Mucosa of rectum (tissue), 2 donors: ENCODE results near the gene PCCA.

ENCODE experiments used
- H3K27ac ChIP-seq, 2 donors: one replicate each; pipeline ENCODE4 v1.7.0; 2013; ENCODE audit warnings: inconsistent platforms in 2 of 2, low read depth in 2 of 2, low read length in 2 of 2
- H3K27me3 ChIP-seq, 2 donors: one replicate each; pipeline ENCODE4 v1.7.0; 2013; ENCODE audit warnings: low read length in 2 of 2; ENCODE audit not compliant: control insufficient read depth in 2 of 2, insufficient read depth in 2 of 2
- H3K36me3 ChIP-seq, 2 donors: one replicate each; pipeline ENCODE4 v1.7.0; 2013; ENCODE audit warnings: low read length in 2 of 2; ENCODE audit not compliant: control insufficient read depth in 2 of 2, insufficient read depth in 2 of 2
- H3K4me1 ChIP-seq, 2 donors: one replicate each; pipeline ENCODE4 v1.7.0; 2013; ENCODE audit warnings: low read length in 2 of 2, mild to moderate bottlenecking in 1 of 2; ENCODE audit not compliant: control insufficient read depth in 2 of 2, insufficient read depth in 2 of 2
- H3K4me3 ChIP-seq, 2 donors: one replicate each; pipeline ENCODE4 v1.7.0; 2013; ENCODE audit warnings: low read length in 2 of 2
- H3K9ac ChIP-seq, 2 donors: one replicate each; pipeline ENCODE4 v1.7.0; 2013; ENCODE audit warnings: low read length in 2 of 2, low read depth in 1 of 2, mild to moderate bottlenecking in 1 of 2
- H3K9me3 ChIP-seq, 2 donors: one replicate each; pipeline ENCODE4 v1.7.0; 2013; ENCODE audit warnings: low read length in 2 of 2; ENCODE audit not compliant: control insufficient read depth in 2 of 2
- donor health status: healthy.
- donor health status: Normal muscosa, but diverticular disease.

Gene PCCA

DNA sequence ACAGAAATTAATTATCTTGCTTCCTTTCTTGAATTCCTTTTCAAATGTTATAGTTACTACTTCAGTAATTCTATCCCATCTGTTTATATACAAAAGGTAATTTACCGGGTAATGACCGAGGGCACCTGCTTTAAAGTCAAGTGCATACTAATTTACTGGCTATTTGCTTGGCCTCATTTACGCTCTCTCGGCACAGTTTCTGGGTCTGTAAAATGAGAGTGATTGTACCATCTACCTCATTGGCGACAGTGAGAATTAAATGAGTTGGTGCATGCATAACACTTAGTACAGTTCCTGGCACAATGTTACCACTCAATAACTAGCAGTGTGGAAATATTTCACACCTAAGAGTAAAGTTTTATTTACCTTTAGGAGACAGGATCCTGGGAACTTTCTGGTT lies 388.1 kb downstream of the PCCA start:
- H3K36me3 ChIP-seq: peaks cover 0 to 6% of the 10 kb centered on the region in 2 donors
- no peak overlapping the region for H3K9ac ChIP-seq
- no peaks in the 10 kb centered on the region for H3K27me3 ChIP-seq
- H3K4me1 ChIP-seq: peaks cover 0 to 3% of the 10 kb centered on the region in 2 donors
- H3K27ac ChIP-seq: no peak overlapping the region
- no peaks in the 10 kb centered on the region for H3K9me3 ChIP-seq
- no peak overlapping the region for H3K4me3 ChIP-seq

DNA sequence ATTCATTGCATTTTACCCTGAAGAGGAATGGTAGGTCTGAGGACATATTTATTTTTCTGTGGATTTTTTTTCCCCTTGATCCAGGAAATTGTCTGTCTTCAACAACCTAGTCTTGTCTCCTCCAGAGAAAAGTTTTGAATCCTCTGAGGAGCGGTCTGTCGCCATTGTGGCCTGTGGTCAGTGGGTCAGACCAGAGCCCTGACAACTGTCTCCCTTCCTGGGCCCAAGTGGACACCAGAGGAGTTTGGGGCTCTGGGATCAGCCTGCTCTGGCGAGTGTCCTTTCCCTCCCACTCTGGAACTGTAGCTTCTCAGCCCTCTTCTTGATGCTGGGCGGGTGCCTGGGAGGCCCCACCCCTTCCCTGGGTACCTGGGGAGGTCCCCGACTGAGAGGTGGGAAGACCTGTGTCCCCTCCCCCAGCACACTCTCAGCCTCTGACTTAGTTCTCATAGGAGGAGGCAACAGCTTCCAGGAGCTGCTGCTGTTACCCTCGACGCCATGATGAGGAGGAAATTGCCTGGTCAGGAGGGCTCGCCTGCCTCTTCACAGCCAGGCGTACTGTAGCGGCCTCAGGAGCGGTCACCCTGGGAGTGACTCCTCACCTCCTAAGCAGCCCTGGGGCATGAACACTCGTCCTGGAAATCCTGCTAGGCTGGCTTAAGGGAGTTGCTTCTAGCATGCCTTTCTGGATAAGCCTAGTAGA lies 389.4 kb downstream of the PCCA start:
- Histone ChIP-seq H3K9ac (no peak overlapping the region), H3K4me1 (peaks cover 0 to 3% of the 10 kb centered on the region in 2 donors), H3K27me3 (no peaks in the 10 kb centered on the region), H3K9me3 (no peaks in the 10 kb centered on the region), H3K27ac (no peak overlapping the region), H3K4me3 (no peak overlapping the region), H3K36me3 (peaks cover 0 to 6% of the 10 kb centered on the region in 2 donors)

DNA sequence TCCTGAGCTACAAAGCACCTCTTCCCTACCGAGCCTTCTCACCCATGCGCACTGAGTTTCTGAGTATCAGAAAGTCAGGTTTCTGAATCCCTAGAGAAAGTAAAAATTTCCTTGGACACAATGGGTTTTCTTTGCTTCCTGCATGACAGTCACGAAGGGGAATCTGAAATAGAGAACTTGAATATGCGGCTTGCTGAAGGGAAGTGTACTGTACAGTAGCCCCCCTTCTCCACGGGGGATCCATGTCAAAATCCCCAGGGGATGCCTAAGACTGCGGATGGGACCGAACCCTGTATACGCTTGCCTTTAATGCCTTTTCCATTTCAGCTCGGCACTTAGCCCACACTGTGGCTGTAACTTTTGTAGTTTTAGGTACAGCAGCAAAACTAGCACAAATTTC lies 391.8 kb downstream of the PCCA start:
- peaks cover 0 to 6% of the 10 kb centered on the region in 2 donors for H3K36me3 ChIP-seq
- H3K27ac ChIP-seq: no peak overlapping the region
- no peaks in the 10 kb centered on the region for H3K27me3 ChIP-seq
- H3K4me1 ChIP-seq: peaks cover 0 to 7% of the 10 kb centered on the region in 2 donors
- H3K9ac ChIP-seq: no peak overlapping the region
- no peak overlapping the region for H3K4me3 ChIP-seq
- H3K9me3 ChIP-seq: no peaks in the 10 kb centered on the region

DNA sequence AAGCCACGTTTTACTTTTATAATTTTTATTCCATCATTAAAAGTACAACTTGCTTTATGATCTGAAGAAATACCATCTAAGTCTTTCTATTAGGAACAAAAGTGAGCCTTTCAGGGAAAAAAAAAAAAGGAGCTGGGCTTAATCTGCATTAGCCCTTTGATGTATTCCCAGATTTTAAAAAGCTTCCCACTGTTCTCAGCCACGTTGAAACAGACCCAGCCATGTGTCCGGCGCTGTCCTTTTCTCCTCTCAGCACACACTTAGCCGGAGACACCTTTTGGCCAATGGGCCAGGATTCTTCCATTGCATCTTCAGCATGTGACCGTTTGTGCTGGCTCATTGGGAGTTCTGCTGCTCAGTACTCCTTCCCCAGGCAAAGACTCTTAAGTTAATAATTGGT lies 394.2 kb downstream of the PCCA start:
- H3K27ac ChIP-seq: no peak overlapping the region
- no peak overlapping the region for H3K4me3 ChIP-seq
- H3K4me1 ChIP-seq: peaks cover 0 to 4% of the 10 kb centered on the region in 2 donors
- no peaks in the 10 kb centered on the region for H3K9me3 ChIP-seq
- no peak overlapping the region for H3K9ac ChIP-seq
- peaks cover 0 to 4% of the 10 kb centered on the region in 2 donors for H3K36me3 ChIP-seq
- H3K27me3 ChIP-seq: no peaks in the 10 kb centered on the region

DNA sequence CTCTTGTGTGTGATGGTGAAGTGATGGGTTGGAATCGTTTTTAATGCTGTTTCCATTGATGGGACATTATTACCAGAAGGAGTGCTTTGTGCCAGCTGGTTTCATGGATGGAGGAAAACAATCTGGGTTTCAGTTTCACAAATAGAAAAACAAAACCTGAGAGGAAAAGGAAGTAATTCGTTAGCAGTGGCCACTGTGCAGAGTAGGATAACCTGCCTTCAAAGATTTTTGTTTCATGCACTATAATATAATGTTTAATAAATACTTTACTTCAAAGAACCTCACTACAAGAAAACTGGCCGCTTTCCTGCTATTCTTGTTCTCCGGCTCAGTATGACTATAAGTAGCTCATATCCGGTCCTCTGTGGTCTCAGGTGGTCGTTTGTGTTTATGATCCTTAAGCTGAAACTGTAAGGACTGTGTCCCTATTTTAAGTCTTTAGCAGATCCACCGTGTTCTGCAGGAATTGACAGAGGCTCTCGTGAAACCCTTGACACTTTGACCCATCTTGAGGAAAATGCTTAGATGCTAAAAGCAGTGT lies 395.0 kb downstream of the PCCA start:
- Histone ChIP-seq H3K27me3 (no peaks in the 10 kb centered on the region), H3K36me3 (no peaks in the 10 kb centered on the region), H3K27ac (peak overlapping the region in 1 of 2 donors; percentile 16), H3K4me3 (no peak overlapping the region), H3K4me1 (peaks cover 0 to 4% of the 10 kb centered on the region in 2 donors), H3K9me3 (no peaks in the 10 kb centered on the region), H3K9ac (no peak overlapping the region)

DNA sequence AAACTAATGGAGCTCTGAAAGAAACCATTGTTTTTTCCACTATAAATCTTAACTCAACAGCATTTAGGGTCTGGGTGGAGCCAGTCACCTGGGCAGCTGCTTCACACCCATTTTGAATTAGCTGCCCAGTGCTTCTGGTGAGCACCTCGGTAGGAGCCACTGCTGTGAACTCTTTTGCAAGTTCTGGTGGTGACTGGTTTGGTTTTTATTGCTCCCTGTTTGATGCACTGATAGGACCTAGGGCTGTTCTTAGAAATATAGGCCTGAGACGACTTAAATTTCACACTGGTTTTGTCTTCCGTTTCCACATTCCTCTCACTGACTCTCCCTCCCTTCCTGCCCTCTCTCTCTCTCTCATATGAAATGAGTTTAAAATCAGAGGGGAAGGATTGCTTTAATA lies 395.8 kb downstream of the PCCA start:
- H3K4me3 ChIP-seq: no peak overlapping the region
- H3K9ac ChIP-seq: no peak overlapping the region
- H3K9me3 ChIP-seq: no peaks in the 10 kb centered on the region
- peak overlapping the region in 1 of 2 donors; percentile 16 for H3K27ac ChIP-seq
- no peaks in the 10 kb centered on the region for H3K27me3 ChIP-seq
- peaks cover 0 to 4% of the 10 kb centered on the region in 2 donors for H3K4me1 ChIP-seq
- H3K36me3 ChIP-seq: no peaks in the 10 kb centered on the region

DNA sequence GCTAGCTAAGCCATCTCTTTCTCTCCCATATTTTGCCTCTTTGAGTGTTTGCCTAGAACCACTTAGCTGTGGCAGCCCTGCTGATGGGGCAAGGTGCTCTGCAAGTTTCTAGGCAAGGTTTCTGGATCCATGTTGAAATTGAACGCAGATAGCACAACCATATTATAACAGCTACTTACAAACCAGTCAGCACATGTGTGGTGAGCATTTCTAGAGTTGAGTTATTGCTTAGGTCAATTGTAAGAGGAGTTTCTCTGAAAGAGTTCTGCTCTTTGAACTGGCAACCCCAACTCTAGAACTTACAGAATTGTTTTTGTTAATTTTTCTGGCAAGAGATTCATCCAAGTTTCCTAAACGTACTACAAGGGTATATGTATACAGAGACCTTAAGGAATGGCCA lies 396.4 kb downstream of the PCCA start:
- Histone ChIP-seq H3K27me3 (no peaks in the 10 kb centered on the region), H3K4me1 (peaks cover 0 to 4% of the 10 kb centered on the region in 2 donors), H3K36me3 (no peaks in the 10 kb centered on the region), H3K9ac (no peak overlapping the region), H3K27ac (no peak overlapping the region), H3K4me3 (no peak overlapping the region), H3K9me3 (no peaks in the 10 kb centered on the region)

DNA sequence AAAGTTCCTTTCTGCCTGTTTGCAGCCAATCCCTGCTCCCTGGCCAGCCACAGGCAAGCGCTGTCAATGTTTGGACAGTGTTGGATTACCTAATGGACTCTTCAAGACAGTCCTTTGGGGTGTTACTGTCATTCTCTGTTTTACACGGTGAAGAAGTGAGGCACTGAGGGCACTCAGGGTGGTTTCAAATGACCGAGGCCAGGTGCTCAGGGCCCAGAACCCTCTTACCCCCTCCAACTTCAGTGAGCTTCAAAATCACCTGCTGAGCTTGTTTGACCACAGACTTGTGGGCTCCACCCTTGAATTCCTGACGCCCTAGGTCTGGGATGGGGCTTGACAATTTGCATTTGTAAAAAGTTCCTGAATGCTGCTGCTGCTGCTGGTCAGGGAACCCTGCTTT lies 401.8 kb downstream of the PCCA start:
- Histone ChIP-seq H3K36me3 (no peaks in the 10 kb centered on the region), H3K27ac (no peak overlapping the region), H3K9ac (no peak overlapping the region), H3K4me1 (peaks cover 0 to 5% of the 10 kb centered on the region in 2 donors), H3K27me3 (no peaks in the 10 kb centered on the region), H3K9me3 (no peaks in the 10 kb centered on the region), H3K4me3 (no peak overlapping the region)

DNA sequence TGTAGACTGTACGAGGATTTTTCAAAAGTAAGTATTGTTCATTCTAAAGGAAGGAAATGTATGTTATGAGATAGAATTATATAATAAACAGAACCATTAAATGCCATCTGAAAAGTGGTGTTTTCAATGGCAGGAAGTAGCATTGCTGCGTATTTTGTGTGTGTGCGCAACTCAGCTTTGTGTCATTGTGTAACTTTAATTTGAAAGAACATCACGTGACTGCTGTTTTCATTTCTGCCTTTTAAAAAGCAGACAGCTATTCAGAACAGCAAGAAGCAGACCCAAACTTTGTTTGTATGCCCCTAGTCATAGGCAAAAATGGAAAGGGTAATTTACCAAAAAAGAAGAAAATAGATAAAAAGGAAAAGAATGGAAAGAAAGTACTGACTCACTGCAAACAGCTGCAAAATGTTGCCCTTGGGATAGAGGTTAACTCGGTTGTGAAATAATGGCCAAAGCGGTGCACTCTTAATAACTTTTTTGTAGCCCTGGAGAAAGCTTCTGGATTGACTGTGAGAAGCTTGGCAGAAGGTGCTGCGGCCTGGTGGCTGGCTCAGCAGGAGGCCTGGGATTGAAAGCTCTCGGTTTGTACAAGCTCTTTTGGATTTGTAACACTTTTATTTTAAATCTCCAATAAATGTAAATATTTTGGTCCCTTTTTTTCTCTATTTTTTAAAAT lies 402.4 kb downstream of the PCCA start:
- Histone ChIP-seq H3K4me1 (peaks cover 0 to 5% of the 10 kb centered on the region in 2 donors), H3K27ac (no peak overlapping the region), H3K4me3 (no peak overlapping the region), H3K9ac (no peak overlapping the region), H3K27me3 (no peaks in the 10 kb centered on the region), H3K36me3 (peaks cover 0 to 2% of the 10 kb centered on the region in 2 donors), H3K9me3 (no peaks in the 10 kb centered on the region)

DNA sequence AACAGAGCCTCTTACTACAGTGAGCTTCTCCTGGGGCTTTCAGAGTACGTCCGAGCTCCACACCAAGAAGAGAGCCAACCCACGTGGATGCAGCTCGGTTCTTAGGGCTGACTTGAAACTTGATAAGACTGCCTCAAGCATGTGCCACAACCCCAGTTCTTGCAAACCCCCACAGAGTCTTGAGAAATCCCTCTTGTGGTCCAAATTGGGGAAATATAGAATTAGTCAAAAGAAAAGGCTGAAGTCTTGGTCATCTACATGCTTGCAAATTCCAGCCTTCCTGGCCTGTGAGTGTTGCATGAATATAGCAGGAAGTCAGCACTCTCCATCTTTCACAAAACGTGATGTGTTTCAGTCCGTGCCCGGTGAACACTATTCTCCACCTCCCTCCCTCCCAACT lies 404.5 kb downstream of the PCCA start:
- Histone ChIP-seq H3K27ac (no peak overlapping the region), H3K4me1 (peaks cover 0 to 5% of the 10 kb centered on the region in 2 donors), H3K4me3 (no peak overlapping the region), H3K36me3 (peaks cover 0 to 3% of the 10 kb centered on the region in 2 donors), H3K27me3 (no peaks in the 10 kb centered on the region), H3K9ac (no peak overlapping the region), H3K9me3 (no peaks in the 10 kb centered on the region)
